ENCODE measurements around the gene TP53INP2.
A peak's percentile ranks its signal among the peaks of the same experiment; 100 is the strongest.
"Not testable (repeated sequence)": the region's sequence is repeated elsewhere in the genome, so short reads cannot be mapped to it uniquely, and the experiment has no call there.

TP53INP2 gene

GRCh38 chr20:34704177-34705007, at the start of gene TP53INP2:
TP53INP2 (plus strand) TSS chr20:34704344; CDS start chr20:34708740, 4,396 bp downstream.
- H3K9ac ChIP-seq (ENCODE audit: low read length in 2 of 2) = peak within 1 kb of the TSS; percentile 98
- H3K36me3 ChIP-seq (ENCODE audit: control insufficient read depth in 2 of 2, insufficient read depth in 2 of 2, low read length in 2 of 2) = no peaks in the 10 kb centered on the region
- peaks cover 51% of the 10 kb centered on the region for H3K4me1 ChIP-seq (ENCODE audit: control insufficient read depth, insufficient read depth, low read length)
- peak within 1 kb of the TSS; percentile 99 for H3K27ac ChIP-seq (ENCODE audit: low read length)
- no peaks in the 10 kb centered on the region for H3K27me3 ChIP-seq (ENCODE audit: control insufficient read depth in 1 of 2, insufficient read depth in 2 of 2, low read length in 2 of 2)
- H3K4me3 ChIP-seq (ENCODE audit: low read length in 2 of 2) = peak within 1 kb of the TSS; percentile 91 to 96
- H3K9me3 ChIP-seq (ENCODE audit: control insufficient read depth in 2 of 2, low read length in 2 of 2) = no peaks in the 10 kb centered on the region

GRCh38 chr20:34658654-34659053, 45.5 kb upstream of the TP53INP2 start:
- not testable (repeated sequence) for H3K4me3 ChIP-seq (ENCODE audit: low read length in 2 of 2); H3K27me3 ChIP-seq (ENCODE audit: control insufficient read depth in 1 of 2, insufficient read depth in 2 of 2, low read length in 2 of 2); H3K36me3 ChIP-seq (ENCODE audit: control insufficient read depth in 2 of 2, insufficient read depth in 2 of 2, low read length in 2 of 2); H3K9ac ChIP-seq (ENCODE audit: low read length in 2 of 2); H3K4me1 ChIP-seq (ENCODE audit: control insufficient read depth, insufficient read depth, low read length); H3K27ac ChIP-seq (ENCODE audit: low read length); H3K9me3 ChIP-seq (ENCODE audit: control insufficient read depth in 2 of 2, low read length in 2 of 2)

GRCh38 chr20:34661811-34662210, 42.3 kb upstream of the TP53INP2 start:
- H3K9me3 ChIP-seq (ENCODE audit: control insufficient read depth in 2 of 2, low read length in 2 of 2); H3K36me3 ChIP-seq (ENCODE audit: control insufficient read depth in 2 of 2, insufficient read depth in 2 of 2, low read length in 2 of 2); H3K27ac ChIP-seq (ENCODE audit: low read length); H3K4me3 ChIP-seq (ENCODE audit: low read length in 2 of 2); H3K9ac ChIP-seq (ENCODE audit: low read length in 2 of 2); H3K27me3 ChIP-seq (ENCODE audit: control insufficient read depth in 1 of 2, insufficient read depth in 2 of 2, low read length in 2 of 2); H3K4me1 ChIP-seq (ENCODE audit: control insufficient read depth, insufficient read depth, low read length): not testable (repeated sequence)

- Histone ChIP-seq H3K27ac (ENCODE audit: low read length) (no peak overlapping the region), H3K36me3 (ENCODE audit: control insufficient read depth in 2 of 2, insufficient read depth in 2 of 2, low read length in 2 of 2) (peaks cover 0 to 2% of the 10 kb centered on the region in 2 donors), H3K4me3 (ENCODE audit: low read length in 2 of 2) (no peak overlapping the region), H3K27me3 (ENCODE audit: control insufficient read depth in 1 of 2, insufficient read depth in 2 of 2, low read length in 2 of 2) (no peaks in the 10 kb centered on the region), H3K9ac (ENCODE audit: low read length in 2 of 2) (no peak overlapping the region), H3K4me1 (ENCODE audit: control insufficient read depth, insufficient read depth, low read length) (no peaks in the 10 kb centered on the region), H3K9me3 (ENCODE audit: control insufficient read depth in 2 of 2, low read length in 2 of 2) (no peaks in the 10 kb centered on the region)
These were observed 40.8 kb upstream of the TP53INP2 start for GRCh38 chr20:34663213-34663943.

GRCh38 chr20:34664751-34665150, 39.4 kb upstream of the TP53INP2 start:
- H3K9ac ChIP-seq (ENCODE audit: low read length in 2 of 2); H3K4me3 ChIP-seq (ENCODE audit: low read length in 2 of 2); H3K27ac ChIP-seq (ENCODE audit: low read length); H3K9me3 ChIP-seq (ENCODE audit: control insufficient read depth in 2 of 2, low read length in 2 of 2); H3K4me1 ChIP-seq (ENCODE audit: control insufficient read depth, insufficient read depth, low read length); H3K36me3 ChIP-seq (ENCODE audit: control insufficient read depth in 2 of 2, insufficient read depth in 2 of 2, low read length in 2 of 2); H3K27me3 ChIP-seq (ENCODE audit: control insufficient read depth in 1 of 2, insufficient read depth in 2 of 2, low read length in 2 of 2): not testable (repeated sequence)

- H3K9ac ChIP-seq (ENCODE audit: low read length in 2 of 2) = no peak overlapping the region
- H3K27me3 ChIP-seq (ENCODE audit: control insufficient read depth in 1 of 2, insufficient read depth in 2 of 2, low read length in 2 of 2) = no peaks in the 10 kb centered on the region
- no peak overlapping the region for H3K27ac ChIP-seq (ENCODE audit: low read length)
- no peaks in the 10 kb centered on the region for H3K4me1 ChIP-seq (ENCODE audit: control insufficient read depth, insufficient read depth, low read length)
- no peak overlapping the region for H3K4me3 ChIP-seq (ENCODE audit: low read length in 2 of 2)
- H3K36me3 ChIP-seq (ENCODE audit: control insufficient read depth in 2 of 2, insufficient read depth in 2 of 2, low read length in 2 of 2) = no peaks in the 10 kb centered on the region
- H3K9me3 ChIP-seq (ENCODE audit: control insufficient read depth in 2 of 2, low read length in 2 of 2) = no peaks in the 10 kb centered on the region
These were observed 35.0 kb upstream of the TP53INP2 start for GRCh38 chr20:34669094-34669493.

- no peaks in the 10 kb centered on the region for H3K27me3 ChIP-seq (ENCODE audit: control insufficient read depth in 1 of 2, insufficient read depth in 2 of 2, low read length in 2 of 2)
- H3K4me1 ChIP-seq (ENCODE audit: control insufficient read depth, insufficient read depth, low read length) = peaks cover 4% of the 10 kb centered on the region
- no peak overlapping the region for H3K27ac ChIP-seq (ENCODE audit: low read length)
- no peaks in the 10 kb centered on the region for H3K36me3 ChIP-seq (ENCODE audit: control insufficient read depth in 2 of 2, insufficient read depth in 2 of 2, low read length in 2 of 2)
- H3K9me3 ChIP-seq (ENCODE audit: control insufficient read depth in 2 of 2, low read length in 2 of 2) = no peaks in the 10 kb centered on the region
- H3K4me3 ChIP-seq (ENCODE audit: low read length in 2 of 2) = no peak overlapping the region
- H3K9ac ChIP-seq (ENCODE audit: low read length in 2 of 2) = no peak overlapping the region
These were observed 30.7 kb upstream of the TP53INP2 start for GRCh38 chr20:34673412-34673811.

GRCh38 chr20:34675561-34675960, 28.6 kb upstream of the TP53INP2 start:
- Histone ChIP-seq H3K9me3 (ENCODE audit: control insufficient read depth in 2 of 2, low read length in 2 of 2) (no peaks in the 10 kb centered on the region), H3K4me3 (ENCODE audit: low read length in 2 of 2) (no peak overlapping the region), H3K9ac (ENCODE audit: low read length in 2 of 2) (no peak overlapping the region), H3K27ac (ENCODE audit: low read length) (no peak overlapping the region), H3K4me1 (ENCODE audit: control insufficient read depth, insufficient read depth, low read length) (peaks cover 4% of the 10 kb centered on the region), H3K27me3 (ENCODE audit: control insufficient read depth in 1 of 2, insufficient read depth in 2 of 2, low read length in 2 of 2) (no peaks in the 10 kb centered on the region), H3K36me3 (ENCODE audit: control insufficient read depth in 2 of 2, insufficient read depth in 2 of 2, low read length in 2 of 2) (no peaks in the 10 kb centered on the region)

- Histone ChIP-seq H3K27me3 (ENCODE audit: control insufficient read depth in 1 of 2, insufficient read depth in 2 of 2, low read length in 2 of 2) (no peaks in the 10 kb centered on the region), H3K9me3 (ENCODE audit: control insufficient read depth in 2 of 2, low read length in 2 of 2) (no peaks in the 10 kb centered on the region), H3K4me1 (ENCODE audit: control insufficient read depth, insufficient read depth, low read length) (peaks cover 4% of the 10 kb centered on the region), H3K4me3 (ENCODE audit: low read length in 2 of 2) (peak overlapping the region; percentile 79 to 84), H3K9ac (ENCODE audit: low read length in 2 of 2) (peak overlapping the region; percentile 61 to 62), H3K27ac (ENCODE audit: low read length) (no peak overlapping the region), H3K36me3 (ENCODE audit: control insufficient read depth in 2 of 2, insufficient read depth in 2 of 2, low read length in 2 of 2) (no peaks in the 10 kb centered on the region)
These were observed 28.0 kb upstream of the TP53INP2 start for GRCh38 chr20:34675993-34676641.

- H3K27me3 ChIP-seq (ENCODE audit: control insufficient read depth in 1 of 2, insufficient read depth in 2 of 2, low read length in 2 of 2) = no peaks in the 10 kb centered on the region
- H3K36me3 ChIP-seq (ENCODE audit: control insufficient read depth in 2 of 2, insufficient read depth in 2 of 2, low read length in 2 of 2) = no peaks in the 10 kb centered on the region
- H3K4me1 ChIP-seq (ENCODE audit: control insufficient read depth, insufficient read depth, low read length) = peaks cover 4% of the 10 kb centered on the region
These were observed 27.3 kb upstream of the TP53INP2 start, which contains the start of gene PIGU for GRCh38 chr20:34676642-34677373. PIGU (minus strand) TSS chr20:34677092; CDS start chr20:34677085, 7 bp downstream.

More at GRCh38 chr20:34676642-34677373, 27.3 kb upstream of the TP53INP2 start, which contains the start of gene PIGU:
- Histone ChIP-seq H3K4me3 (ENCODE audit: low read length in 2 of 2) (peak within 1 kb of the TSS; percentile 79 to 84), H3K9ac (ENCODE audit: low read length in 2 of 2) (peak within 1 kb of the TSS; percentile 61 to 73), H3K27ac (ENCODE audit: low read length) (peak within 1 kb of the TSS; percentile 46), H3K9me3 (ENCODE audit: control insufficient read depth in 2 of 2, low read length in 2 of 2) (no peaks in the 10 kb centered on the region)

Data from stomach smooth muscle (tissue), 2 donors.